Raji (cell line): Measurements from ENCODE around the gene IGF2.

Experiments
- POLR2A ChIP-seq: IDR thresholded peaks from 2 replicates; pipeline ENCODE4 v1.6.1; 2011; ENCODE audit warnings: low read depth, low read length, control low read depth; ENCODE audit not compliant: insufficient read depth

IGF2 gene

GRCh38 chr11:2174361-2174760 is 35.2 kb upstream of the IGF2 start:
- TF ChIP-seq POLR2A, result no peak

- no peak for TF ChIP-seq POLR2A
Measured at GRCh38 chr11:2173761-2174160, 34.6 kb upstream of the IGF2 start.

- no peak for TF ChIP-seq POLR2A
Measured at GRCh38 chr11:2173150-2173693, 34.0 kb upstream of the IGF2 start.

GRCh38 chr11:2172676-2173075 is 33.5 kb upstream of the IGF2 start:
- no peak for TF ChIP-seq POLR2A

- no peak for TF ChIP-seq POLR2A
Measured at GRCh38 chr11:2171591-2172003, 32.4 kb upstream of the IGF2 start, which contains the start of gene TH. Gene TH (minus strand): TSS chr11:2171815. CDS start chr11:2171786, 29 bp downstream.

GRCh38 chr11:2169626-2170570 is 30.7 kb upstream of the IGF2 start:
- TF ChIP-seq POLR2A, result no peak

GRCh38 chr11:2169005-2169378 is 29.8 kb upstream of the IGF2 start:
- no peak for TF ChIP-seq POLR2A

- TF ChIP-seq POLR2A, result no peak
Measured at GRCh38 chr11:2168286-2169004, 29.3 kb upstream of the IGF2 start.

- no peak for TF ChIP-seq POLR2A
Measured at GRCh38 chr11:2167141-2168045, 28.2 kb upstream of the IGF2 start.

GRCh38 chr11:2166091-2166851 is 27.1 kb upstream of the IGF2 start:
- TF ChIP-seq POLR2A, result no peak

- no peak for TF ChIP-seq POLR2A
Measured at GRCh38 chr11:2165571-2165970, 26.4 kb upstream of the IGF2 start.

GRCh38 chr11:2164861-2165555 is 25.8 kb upstream of the IGF2 start:
- TF ChIP-seq POLR2A, result no peak

GRCh38 chr11:2164081-2164480 is 24.9 kb upstream of the IGF2 start:
- TF ChIP-seq POLR2A, result no peak

- TF ChIP-seq POLR2A, result no peak
Measured at GRCh38 chr11:2163428-2163978, 24.3 kb upstream of the IGF2 start.
